EL (cell line): ENCODE data around the gene WWC1.

Experiments
- DNase-seq: peaks from one replicate; pipeline ENCODE4 v3.0.0-alpha.2; 2016

WWC1 gene

DNA sequence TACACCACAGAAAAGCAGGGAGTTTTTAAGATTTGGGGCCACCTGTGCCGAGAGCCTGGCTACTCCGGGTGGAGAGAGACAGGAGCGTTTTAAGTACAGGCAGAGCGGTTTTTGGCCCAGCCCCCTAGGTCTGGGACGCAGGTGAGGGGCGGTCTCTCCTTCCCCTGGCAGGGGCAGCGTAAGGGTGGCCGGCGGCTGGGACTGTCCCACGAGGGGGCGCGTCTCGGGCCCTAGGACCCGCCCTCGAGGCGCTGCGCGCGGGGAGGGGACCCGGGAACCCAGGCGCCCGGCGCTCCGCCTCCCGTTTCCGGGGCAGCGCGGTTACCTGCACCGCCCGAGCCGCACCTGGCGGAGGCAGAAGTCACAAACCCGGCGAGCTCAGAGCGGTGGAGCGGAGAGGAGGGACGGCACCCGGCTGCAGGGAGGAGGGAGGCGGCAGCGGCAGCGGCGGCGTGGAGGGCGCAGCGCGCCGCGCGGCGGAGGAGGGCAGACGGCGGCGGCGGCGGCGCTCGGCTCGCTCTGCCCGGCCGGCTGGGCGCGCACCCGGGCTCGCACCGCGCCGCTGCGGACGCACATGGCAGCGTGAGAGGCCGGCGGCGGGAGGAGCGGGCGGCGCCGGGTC lies at the start of gene WWC1:
WWC1 (plus strand) TSS at position 304 of the 622 bp plus-strand sequence. CDS start 508 bp downstream, outside the sequence.
- peak; percentile 62 for DNase-seq

DNA sequence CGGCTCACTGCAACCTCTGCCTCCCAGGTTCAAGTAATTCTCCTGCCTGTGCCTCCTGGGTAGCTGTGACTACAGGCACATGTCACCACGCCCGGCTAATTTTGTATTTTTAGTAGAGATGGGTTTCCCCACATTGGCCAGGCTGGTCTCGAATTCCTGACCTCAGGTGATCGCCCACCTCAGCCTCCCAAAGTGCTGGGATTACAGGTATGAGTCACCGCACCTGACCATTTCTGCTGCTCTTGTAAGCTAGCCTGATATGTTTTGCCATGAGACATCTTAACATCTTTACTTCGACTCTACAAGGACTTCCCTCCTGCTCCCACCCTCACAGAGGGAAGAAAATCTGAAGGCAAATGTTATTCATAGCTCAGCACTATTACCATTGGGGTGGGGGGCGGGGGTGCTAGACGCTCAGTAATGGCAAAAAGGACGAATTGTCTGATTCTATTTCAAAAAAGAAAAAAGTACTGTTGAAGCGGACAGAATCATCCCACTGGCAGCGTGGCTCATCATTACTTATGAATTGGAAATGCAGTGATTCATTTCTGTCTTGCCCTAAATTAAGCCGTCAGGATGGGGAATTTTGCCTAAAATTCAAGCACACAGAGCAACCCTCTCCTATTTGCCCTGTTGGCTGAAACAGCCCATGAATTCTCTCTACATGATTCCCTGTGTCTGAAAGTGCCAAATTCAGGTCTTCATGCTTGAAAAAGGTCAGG lies 46.4 kb upstream of the WWC1 start:
- no peak for DNase-seq

DNA sequence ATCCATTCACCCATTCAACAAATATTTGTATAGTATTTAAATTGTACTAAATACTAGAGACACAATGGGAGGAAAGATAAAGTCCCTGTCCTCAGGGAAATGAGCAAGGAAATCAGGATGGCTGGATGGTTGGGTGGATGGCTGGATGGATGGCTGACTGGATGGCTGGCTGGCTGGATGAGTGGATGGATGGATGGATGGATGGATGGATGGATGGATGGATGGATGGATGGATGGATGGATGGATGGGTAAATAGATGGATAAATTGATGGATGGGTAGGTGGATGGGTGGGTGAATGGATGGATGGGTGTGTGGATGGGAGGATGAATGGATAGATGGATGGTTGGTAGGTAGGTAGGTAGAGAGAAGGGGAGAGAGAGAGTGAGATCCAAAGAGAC lies 41.5 kb upstream of the WWC1 start:
- DNase-seq: no peak

DNA sequence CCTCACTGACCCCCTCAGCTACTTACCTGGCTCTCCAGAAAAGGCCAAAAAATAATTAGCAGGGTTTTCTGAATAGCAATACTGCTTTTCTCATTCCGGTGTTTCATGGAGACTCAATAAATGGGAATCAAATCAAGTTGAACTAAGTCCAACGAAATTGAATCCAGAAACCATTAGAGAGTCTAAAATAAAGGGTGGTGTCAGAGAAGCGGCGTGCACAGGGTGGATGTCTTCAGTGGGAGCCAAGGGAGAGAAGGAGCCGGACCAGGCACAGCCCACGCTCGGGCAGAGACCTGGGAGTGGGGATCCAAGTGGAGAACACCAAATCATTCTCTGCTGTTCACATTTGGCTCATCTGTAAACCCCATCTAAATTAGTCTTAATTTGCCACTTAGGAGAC lies 40.2 kb upstream of the WWC1 start:
- DNase-seq: no peak

DNA sequence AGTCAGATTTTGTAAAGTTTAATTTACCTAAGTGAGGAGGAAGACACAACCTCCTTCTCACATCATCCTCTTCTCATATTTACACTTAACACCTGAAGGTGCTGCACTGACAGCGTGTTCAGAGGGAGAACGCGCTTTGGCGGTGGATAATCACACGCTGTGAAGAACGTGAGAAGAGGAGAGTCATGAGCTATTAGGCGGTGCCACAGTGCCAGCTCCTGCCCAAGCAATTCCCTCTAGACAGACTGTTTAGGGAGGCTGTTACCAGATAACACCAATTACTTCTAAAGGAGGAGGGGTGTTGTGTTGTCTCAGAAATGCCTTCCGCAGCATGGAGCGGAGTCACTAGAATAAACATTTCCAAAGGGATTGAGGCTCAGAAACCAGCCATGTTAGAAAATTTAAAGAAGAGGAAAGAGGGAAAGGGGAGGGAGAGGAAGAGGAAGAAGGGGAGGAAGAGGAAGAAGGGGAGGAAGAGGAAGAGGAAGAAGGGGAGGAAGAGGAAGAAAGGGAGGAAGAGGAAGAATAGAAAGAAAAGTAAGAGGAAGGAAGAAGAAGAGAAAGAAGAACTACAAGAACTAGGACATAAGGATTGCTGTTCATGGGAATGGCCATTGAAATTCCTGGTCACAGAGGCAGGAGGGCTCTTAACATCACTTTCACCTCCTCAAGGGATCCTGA lies 37.3 kb upstream of the WWC1 start:
- DNase-seq: no peak

DNA sequence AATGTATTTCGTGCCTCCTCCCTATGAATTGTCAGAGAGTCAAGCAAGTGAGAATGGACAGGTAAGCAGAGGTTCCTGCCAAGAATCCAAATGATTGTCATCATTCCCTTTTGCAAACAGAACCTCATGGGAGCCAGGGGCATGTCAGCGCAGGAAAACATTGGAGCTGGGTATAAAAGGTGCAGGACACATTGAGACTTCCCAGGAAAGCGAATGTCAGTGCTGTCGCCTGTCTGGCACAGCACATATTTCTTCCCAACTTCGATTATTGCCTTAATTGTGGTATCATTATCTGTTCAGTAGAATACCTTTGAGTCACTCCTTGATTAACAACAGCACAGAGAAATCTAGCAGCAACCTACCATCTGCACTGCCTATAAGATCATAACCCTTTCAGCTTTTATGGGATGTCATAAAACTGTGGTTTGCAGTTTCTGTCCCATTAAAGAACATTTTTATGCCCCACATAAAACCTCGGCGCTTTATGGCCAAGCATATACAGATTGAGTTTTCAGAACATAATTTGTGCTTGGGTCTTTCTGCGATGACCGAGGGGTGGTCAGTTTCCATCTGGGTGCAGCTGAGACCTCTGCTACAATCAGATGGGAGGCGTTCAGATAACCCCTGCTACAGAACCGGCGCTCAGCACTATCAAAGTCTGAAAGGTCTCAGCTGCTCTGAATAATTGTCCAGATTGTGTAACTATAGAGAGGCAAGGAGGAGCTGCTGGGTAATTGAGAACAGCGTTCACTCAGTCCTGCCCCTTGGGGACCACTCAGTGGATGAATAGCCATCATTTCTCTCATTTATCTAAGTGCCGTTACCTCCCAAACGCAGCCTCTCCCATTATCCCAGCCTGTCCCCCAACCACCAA lies 30.9 kb upstream of the WWC1 start:
- no peak for DNase-seq

DNA sequence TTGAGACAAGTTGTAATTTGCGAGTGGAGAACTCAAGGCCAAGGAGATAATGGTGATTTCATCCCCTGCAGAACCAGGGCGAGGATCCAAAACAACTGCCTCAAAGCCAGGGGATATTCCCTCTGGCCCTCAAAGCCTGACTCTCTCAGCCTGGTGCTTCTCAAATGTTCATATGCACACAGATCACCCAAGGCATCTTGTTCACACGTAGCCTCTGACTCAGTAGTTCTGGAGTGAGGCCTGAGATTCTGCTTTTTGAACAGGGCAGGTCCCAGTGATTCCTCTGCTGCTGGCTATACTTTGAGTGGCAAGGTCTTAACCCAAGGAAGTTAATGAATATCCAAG lies 30.2 kb upstream of the WWC1 start:
- no peak for DNase-seq

DNA sequence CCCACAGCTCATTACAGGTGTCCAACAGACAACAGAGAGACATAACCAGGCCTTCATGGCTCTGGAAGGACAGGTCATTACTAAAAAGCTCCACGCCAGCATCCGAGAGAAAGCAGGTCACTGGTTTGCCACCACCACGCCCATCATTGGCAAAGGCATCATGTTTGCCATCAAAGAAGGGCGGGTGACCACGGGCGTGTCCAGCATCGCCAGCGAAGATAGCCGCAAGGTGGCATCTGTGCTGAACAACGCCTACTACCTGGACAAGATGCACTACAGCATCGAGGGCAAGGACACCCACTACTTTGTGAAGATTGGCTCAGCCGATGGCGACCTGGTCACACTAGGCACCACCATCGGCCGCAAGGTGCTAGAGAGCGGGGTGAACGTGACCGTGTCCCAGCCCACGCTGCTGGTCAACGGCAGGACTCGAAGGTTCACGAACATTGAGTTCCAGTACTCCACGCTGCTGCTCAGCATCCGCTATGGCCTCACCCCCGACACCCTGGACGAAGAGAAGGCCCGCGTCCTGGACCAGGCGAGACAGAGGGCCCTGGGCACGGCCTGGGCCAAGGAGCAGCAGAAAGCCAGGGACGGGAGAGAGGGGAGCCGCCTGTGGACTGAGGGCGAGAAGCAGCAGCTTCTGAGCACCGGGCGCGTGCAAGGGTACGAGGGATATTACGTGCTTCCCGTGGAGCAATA lies 29.3 kb upstream of the WWC1 start:
- no peak for DNase-seq

DNA sequence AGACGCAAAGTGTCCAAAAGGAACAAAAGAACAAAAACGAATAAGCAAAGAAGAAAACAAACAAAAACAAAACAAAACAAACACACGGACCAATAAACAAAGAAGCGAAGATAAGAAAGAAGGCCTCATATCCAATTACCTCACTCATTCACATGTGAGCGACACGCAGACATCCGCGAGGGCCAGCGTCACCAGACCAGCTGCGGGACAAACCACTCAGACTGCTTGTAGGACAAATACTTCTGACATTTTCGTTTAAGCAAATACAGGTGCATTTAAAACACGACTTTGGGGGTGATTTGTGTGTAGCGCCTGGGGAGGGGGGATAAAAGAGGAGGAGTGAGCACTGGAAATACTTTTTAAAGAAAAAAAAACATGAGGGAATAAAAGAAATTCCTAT lies 28.3 kb upstream of the WWC1 start:
- no peak for DNase-seq

DNA sequence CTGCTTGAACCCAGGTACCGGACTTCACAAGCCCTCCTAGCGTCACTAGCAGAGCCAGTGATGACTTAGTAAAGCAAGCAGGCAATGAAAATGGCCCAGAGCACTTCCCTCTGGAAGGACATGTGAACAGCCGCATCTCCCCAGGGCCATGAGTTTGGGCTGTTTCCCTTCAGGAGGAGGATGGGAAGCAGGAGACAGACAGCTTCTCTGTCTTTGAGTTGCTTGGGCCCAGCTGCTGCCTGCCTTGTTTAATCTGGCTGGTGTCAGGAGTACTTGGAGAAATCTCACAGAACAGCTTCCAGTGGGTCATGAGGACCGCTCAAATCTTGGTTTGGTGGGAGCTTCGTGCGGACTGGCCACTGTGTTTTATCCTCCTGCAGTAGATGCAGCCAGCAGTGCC lies 25.4 kb upstream of the WWC1 start:
- DNase-seq: no peak

DNA sequence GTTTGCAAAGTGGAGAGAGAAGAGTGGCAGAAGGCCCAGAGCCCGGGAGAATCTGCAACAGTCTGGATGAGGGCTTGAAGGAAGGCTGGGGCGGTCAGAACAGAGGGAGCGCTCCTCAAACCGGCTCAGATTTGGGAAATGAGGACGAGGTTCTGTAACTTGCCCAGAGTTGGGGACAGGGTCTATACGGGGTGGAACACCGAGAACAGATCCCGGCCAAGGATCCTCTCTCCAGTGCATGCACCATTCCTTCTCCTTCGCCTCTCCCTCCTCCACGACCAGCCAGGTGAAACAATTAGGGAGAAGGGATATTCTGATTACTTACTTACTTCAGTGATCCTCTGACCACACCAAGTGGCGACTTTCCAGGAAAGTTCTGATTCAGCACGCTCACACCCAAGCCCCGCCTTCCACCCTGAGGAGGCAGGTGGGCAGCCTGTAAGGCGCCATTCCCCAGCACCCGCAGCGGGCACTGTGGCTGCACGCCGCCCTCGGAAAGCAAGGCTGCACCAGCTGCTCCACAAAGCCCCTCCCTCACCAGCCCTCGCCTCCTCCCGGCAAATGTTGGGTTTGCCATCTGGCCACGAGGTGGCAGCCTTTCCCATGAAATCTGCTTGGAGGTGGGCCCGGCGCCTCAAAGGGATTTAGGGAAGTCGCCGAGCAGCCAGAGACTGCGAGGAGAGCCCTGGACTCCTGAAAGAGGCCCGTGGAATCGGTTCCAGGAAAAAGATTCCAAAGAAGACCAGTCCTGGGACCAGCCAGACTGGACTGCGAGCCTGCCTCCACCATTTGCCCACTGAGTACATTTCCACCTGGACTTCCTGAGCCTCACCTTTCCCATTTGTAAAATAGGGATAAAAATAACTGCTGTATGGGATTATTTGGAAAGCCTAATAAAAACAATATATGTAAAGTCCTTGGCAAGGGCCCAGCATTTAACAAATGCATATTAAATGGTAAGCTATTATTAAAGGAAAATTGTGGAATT lies 22.2 kb upstream of the WWC1 start:
- peak; percentile 87 for DNase-seq

DNA sequence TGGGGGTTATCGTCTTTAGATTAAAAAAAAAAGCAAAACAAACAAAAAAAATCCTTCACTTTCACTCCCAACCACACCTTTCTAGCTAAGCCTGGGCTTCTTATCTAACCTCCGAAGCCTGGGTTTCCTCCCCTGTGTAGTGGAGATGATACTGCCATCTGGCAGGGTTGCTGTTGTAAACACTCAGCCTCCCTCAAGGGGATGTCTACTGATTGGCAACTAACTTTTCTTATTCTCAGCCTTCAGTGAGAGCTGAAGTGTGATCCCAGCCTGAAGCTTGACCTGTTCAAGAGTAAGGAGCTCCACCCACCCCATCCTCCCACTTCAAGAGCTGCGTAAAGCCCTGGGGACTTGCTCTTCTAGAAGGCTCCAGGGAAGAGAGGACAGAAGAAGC lies 21.5 kb upstream of the WWC1 start:
- peak; percentile 11 for DNase-seq

DNA sequence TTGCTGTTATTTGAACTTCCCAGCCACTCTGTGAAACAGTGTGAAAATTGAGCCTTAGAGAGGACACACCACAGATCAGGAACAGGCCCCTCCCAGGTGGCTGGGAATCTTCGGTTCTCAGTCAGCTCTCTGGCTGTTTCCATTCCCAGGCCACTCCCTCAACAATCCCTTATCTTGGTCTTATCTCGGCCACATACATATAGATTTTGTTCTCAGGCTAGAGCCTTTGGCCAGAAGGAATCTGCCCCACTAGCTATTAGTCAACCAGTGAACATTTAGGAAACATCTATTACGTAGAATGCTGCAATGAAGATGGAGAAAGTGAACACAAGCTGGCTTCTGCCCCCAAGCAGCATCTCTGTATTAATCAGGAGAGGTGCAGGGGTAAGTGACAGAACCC lies 21.0 kb upstream of the WWC1 start:
- no peak for DNase-seq

DNA sequence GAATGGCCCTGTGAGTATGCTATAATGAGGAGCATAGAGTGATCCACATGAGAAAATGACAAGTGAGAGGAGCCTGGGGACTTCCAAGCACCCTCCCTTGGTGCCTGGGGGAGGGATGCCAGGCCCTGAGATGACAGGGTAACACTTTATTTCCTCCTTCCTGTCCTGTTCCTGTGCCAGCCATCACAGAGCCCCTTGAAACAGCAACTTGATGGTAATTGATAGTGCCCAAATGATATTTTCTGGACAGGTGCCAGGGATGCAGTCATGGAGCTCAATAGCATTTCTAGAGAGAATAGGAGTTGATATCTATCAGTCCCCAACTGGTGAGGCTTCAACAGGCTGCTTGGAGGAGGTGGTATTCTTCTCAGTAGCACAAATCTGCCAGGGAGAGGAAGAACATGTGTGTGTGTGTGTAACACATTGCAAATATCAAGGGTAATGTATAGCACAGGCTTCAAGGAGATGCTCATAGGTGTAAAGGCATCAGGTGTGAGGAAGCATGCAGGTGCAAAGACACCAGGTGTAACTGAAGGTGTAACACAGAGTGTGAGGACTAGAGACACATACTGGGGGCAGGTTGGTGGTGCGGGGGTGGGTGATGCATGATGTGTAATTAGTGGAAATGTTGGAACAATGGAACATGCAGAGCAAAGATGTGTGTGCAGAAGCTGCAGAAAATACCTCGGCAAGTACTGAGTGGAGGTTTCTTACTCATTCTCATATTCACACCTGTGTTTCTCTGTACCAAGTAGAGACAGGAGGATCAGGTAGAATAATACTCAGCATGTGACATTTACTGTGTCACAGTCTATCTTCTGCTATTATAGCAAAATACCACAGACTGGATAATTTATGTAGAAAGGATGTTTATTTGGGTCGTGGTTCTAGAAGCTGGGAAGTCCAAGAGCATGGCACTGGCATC lies 18.1 kb upstream of the WWC1 start:
- DNase-seq: no peak

DNA sequence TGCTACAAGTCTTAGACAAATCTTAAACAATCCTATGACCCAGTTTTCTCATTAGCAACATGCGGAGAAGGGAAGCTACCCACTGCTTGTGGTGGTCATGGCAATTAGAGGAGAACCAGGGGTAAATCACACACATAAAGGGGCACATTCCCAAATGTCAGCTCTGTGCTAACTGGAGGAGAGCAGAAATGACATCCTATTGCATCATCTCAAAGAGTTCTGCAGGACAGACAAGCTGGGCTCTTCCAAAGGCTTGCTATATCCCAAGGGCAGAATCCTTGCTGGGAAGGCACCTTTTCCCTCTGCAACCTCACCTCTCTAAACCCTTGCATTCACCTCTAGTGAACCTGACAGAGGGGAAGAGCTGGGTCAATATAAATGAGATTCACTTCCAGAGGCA lies 17.0 kb upstream of the WWC1 start:
- DNase-seq: no peak

DNA sequence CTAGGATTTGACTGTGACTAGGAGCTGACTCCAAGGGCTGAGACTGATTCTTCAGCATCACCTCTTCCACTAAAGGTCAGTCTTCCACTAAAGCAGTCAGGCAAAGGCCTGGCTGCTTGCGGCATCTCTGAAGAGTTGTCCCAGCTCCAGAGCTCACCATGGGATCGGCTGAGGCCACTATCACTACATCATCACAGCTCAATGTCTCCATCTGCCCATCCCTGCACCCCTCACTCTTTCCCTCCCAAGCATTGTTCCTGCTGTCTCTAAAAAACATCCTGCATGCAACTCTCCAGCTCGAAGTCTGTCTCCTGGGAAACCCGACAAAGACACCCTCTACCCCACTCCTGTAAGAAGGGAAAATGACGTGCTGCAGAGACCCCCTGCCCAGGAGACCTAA lies 15.5 kb upstream of the WWC1 start:
- DNase-seq: no peak

DNA sequence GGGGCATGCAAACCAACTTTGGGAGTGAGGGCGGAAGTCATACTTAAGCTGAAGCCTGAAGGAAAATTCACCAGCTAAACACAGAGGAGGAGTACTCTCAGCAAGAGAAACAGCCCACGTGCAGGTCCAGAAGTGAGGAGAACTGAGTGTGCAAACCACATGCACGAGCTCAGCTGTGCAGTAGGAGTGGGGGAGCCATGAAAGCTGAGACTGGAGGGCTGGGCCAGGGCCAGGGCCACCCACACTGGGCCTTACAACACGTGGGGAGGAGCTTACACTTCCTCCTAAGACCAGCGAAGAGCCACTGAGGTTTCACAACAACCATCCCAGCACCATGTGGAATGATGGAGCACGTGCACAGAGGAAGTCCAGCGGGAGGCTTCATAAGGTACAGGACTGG lies 9.3 kb upstream of the WWC1 start:
- DNase-seq: peak; percentile 40

DNA sequence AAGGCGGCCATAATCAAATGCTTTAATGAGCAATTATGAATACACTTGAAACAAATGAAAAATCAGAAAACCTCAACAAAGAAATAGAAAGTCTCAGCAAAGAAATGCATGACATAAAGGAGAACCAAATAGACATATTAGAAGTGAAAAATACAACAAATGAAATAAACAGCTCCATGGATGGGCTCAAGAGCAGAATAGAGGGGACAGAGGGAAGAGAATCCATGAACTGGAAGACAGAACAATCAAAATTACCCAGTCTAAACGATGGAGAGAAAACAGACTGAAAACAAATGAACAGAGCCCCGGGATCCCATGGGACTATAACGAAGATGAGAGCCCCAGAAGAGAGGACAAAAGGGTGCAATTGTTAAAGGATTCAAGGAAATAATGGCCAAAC lies 6.6 kb upstream of the WWC1 start:
- no peak for DNase-seq

DNA sequence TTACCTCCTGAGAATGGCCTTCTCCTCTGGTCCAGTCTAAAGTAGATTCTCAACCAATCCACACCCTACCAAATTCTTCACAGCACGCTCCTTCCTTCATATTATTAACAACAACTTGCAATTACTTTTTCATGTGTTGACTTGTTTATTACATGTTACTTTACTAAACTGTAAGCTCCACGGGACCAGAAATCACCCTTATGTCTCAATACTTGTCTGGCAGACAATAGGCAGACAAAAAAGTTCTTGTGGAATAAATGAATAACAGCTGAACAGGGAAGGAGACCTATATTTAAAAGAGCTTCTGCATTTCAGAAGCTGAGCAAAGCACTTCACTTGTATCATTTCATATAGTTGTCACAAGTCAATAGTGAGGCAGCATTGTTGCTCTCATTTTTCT lies 5.7 kb upstream of the WWC1 start:
- DNase-seq: no peak

DNA sequence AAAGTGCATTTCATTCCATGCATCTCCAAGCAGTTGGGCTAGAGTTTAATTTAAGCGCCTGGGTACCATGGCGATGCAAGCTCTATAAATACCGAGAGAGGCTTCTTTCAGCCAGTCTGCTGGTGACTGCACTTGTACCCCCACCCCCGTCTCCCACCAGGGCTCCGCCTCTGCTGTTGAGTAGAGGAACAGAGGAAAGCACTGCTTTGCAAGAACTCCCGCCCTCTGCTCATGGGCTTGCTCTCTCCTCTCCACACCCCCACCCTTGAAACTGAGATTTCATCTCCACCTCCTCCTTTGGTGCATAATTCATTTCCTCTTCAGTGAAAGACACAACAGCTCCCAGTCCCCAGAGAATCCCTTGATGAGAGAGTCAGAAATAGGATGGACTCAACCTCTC lies 5.1 kb upstream of the WWC1 start:
- DNase-seq: no peak
